ENCODE data around the gene PRKACB.

PRKACB gene

GRCh38 chr1:84146411-84147032, 2.5 kb downstream of the PRKACB start:
- H3K36me3 ChIP-seq, result no peaks in the 10 kb centered on the region
- no peak overlapping the region for H3K4me3 ChIP-seq (ENCODE audit: low read depth, low read length)
- no peak overlapping the region for H3K27ac ChIP-seq
- H3K27me3 ChIP-seq (ENCODE audit: insufficient read depth, low read depth, severe bottlenecking), result no peaks in the 10 kb centered on the region
- no peaks in the 10 kb centered on the region for H3K9me3 ChIP-seq (ENCODE audit: severe bottlenecking)
- TF ChIP-seq, protein P1, sequence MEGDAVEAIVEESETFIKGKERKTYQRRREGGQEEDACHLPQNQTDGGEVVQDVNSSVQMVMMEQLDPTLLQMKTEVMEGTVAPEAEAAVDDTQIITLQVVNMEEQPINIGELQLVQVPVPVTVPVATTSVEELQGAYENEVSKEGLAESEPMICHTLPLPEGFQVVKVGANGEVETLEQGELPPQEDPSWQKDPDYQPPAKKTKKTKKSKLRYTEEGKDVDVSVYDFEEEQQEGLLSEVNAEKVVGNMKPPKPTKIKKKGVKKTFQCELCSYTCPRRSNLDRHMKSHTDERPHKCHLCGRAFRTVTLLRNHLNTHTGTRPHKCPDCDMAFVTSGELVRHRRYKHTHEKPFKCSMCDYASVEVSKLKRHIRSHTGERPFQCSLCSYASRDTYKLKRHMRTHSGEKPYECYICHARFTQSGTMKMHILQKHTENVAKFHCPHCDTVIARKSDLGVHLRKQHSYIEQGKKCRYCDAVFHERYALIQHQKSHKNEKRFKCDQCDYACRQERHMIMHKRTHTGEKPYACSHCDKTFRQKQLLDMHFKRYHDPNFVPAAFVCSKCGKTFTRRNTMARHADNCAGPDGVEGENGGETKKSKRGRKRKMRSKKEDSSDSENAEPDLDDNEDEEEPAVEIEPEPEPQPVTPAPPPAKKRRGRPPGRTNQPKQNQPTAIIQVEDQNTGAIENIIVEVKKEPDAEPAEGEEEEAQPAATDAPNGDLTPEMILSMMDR (IDR thresholded peaks at IDR 0.05; ENCODE audit: low read depth, low read length), result no peak
- no peak for DNase-seq

GRCh38 chr1:84148758-84149157, 4.7 kb downstream of the PRKACB start:
- no peaks in the 10 kb centered on the region for H3K36me3 ChIP-seq
- TF ChIP-seq, protein P1 (IDR thresholded peaks at IDR 0.05; ENCODE audit: low read depth, low read length), result no peak
- H3K27ac ChIP-seq, result no peak overlapping the region
- no peaks in the 10 kb centered on the region for H3K9me3 ChIP-seq (ENCODE audit: severe bottlenecking)
- no peak for DNase-seq
- H3K27me3 ChIP-seq (ENCODE audit: insufficient read depth, low read depth, severe bottlenecking), result no peaks in the 10 kb centered on the region
- no peak overlapping the region for H3K4me3 ChIP-seq (ENCODE audit: low read depth, low read length)

DNA sequence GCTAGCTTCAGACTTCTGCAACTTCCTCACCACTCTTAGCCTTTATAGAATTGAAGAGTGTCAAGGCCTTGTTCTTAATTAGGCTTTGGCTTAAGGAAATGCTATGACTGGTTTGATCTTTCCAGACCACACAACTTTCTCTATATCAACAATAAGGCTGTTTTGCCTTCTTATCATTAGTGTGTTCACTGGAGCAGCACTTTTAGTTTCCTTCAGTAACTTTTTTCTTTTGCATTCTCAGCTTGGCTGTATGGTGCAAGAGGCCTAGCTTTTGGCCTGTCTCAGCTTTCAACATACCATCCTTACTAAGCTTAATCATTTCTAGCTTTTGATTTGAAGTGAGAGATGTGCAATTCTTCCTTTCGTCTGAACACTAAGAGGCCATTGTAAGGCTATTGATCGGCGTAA, 8.6 kb downstream of the PRKACB start:
- Histone ChIP-seq H3K27ac (no peak overlapping the region), H3K4me3 (ENCODE audit: low read depth, low read length) (no peak overlapping the region), H3K36me3 (no peaks in the 10 kb centered on the region), H3K27me3 (ENCODE audit: insufficient read depth, low read depth, severe bottlenecking) (no peaks in the 10 kb centered on the region), H3K9me3 (ENCODE audit: severe bottlenecking) (no peaks in the 10 kb centered on the region)
- TF ChIP-seq, protein P1 (IDR thresholded peaks at IDR 0.05; ENCODE audit: low read depth, low read length), result no peak
- DNase-seq, result no peak

GRCh38 chr1:84155517-84155916, 11.4 kb downstream of the PRKACB start:
- TF ChIP-seq, protein P1 (IDR thresholded peaks at IDR 0.05; ENCODE audit: low read depth, low read length), result no peak
- H3K9me3 ChIP-seq (ENCODE audit: severe bottlenecking), result no peaks in the 10 kb centered on the region
- no peaks in the 10 kb centered on the region for H3K27me3 ChIP-seq (ENCODE audit: insufficient read depth, low read depth, severe bottlenecking)
- H3K27ac ChIP-seq, result no peak overlapping the region
- no peak for DNase-seq
- no peaks in the 10 kb centered on the region for H3K36me3 ChIP-seq
- H3K4me3 ChIP-seq (ENCODE audit: low read depth, low read length), result no peak overlapping the region

- H3K27me3 ChIP-seq (ENCODE audit: insufficient read depth, low read depth, severe bottlenecking), result no peaks in the 10 kb centered on the region
- TF ChIP-seq, protein P1 (IDR thresholded peaks at IDR 0.05; ENCODE audit: low read depth, low read length), result no peak
- no peak overlapping the region for H3K4me3 ChIP-seq (ENCODE audit: low read depth, low read length)
- no peaks in the 10 kb centered on the region for H3K36me3 ChIP-seq
- DNase-seq, result no peak
- no peaks in the 10 kb centered on the region for H3K9me3 ChIP-seq (ENCODE audit: severe bottlenecking)
- H3K27ac ChIP-seq, result no peak overlapping the region
These were observed 12.1 kb downstream of the PRKACB start for GRCh38 chr1:84156210-84156621.
